Natural killer cell (primary cell): Measurements from ENCODE around the gene LGI1. TPM values are rescaled to one million over a fixed set of nuclear protein-coding genes. Genes with fewer than 3 reads are reported as not detected.

Source experiments
- ATAC-seq, 3 donors: fragments of 150-1000 bp in 2 of 3; fragments of 200-7000 bp in 1 of 3; cut with Tn5 transposase; 1 replicate in 1 of 3; 2 replicates in 2 of 3; pipeline ENCODE4 v1.10.0; 2021; ENCODE audit warnings: mild to moderate bottlenecking in 2 of 3, moderate library complexity in 2 of 3
- DNase-seq, 2 donors: peaks; one replicate each; pipeline versions ENCODE4 v3.0.0 to v3.0.0-alpha.2; 2013 to 2021; ENCODE audit warnings: mixed read lengths in 1 of 2
- H3K27ac ChIP-seq: one replicate; pipeline ENCODE4 v1.5.1; 2013; ENCODE audit warnings: mild to moderate bottlenecking, low read length
- H3K27me3 ChIP-seq: one replicate; pipeline ENCODE4 v1.6.1; 2013; ENCODE audit warnings: low read length; ENCODE audit not compliant: control insufficient read depth, insufficient read depth
- H3K36me3 ChIP-seq: one replicate; pipeline ENCODE4 v1.6.1; 2013; ENCODE audit warnings: low read length; ENCODE audit not compliant: control insufficient read depth, insufficient read depth
- H3K4me1 ChIP-seq: one replicate; pipeline ENCODE4 v1.6.1; 2013; ENCODE audit warnings: low read length; ENCODE audit not compliant: control insufficient read depth, insufficient read depth
- H3K4me3 ChIP-seq: one replicate; pipeline ENCODE4 v1.5.1; 2013; ENCODE audit warnings: low read length
- H3K9me3 ChIP-seq: one replicate; pipeline ENCODE4 v1.6.1; 2013; ENCODE audit warnings: low read length; ENCODE audit not compliant: control insufficient read depth, insufficient read depth
- H3K27ac Mint-ChIP-seq, 2 donors: one replicate each; pipeline ENCODE4 v1.8.0; 2022; ENCODE audit warnings: mild to moderate bottlenecking in 2 of 2, mixed read lengths in 2 of 2, moderate library complexity in 1 of 2
- H3K27me3 Mint-ChIP-seq, 2 donors: one replicate each; pipeline ENCODE4 v1.8.0; 2022; ENCODE audit warnings: low read depth in 2 of 2, mixed read lengths in 2 of 2
- H3K36me3 Mint-ChIP-seq: one replicate; pipeline ENCODE4 v1.8.0; 2022; ENCODE audit warnings: mixed read lengths
- H3K4me1 Mint-ChIP-seq, 2 donors: one replicate each; pipeline ENCODE4 v1.8.0; 2022; ENCODE audit warnings: mixed read lengths in 2 of 2
- H3K4me3 Mint-ChIP-seq: one replicate; pipeline ENCODE4 v1.8.0; 2022; ENCODE audit warnings: mild to moderate bottlenecking, moderate library complexity, mixed read lengths
- H3K9me3 Mint-ChIP-seq, 2 donors: one replicate each; pipeline ENCODE4 v1.8.0; 2022; ENCODE audit warnings: mixed read lengths in 2 of 2
- CTCF ChIP-seq: fragments of 200-600 bp; IDR thresholded peaks from one replicate; pipeline ENCODE4 v1.8.0; 2022; ENCODE audit warnings: antibody characterized with exemption
- WGBS: methylation state at CpG from one replicate; pipeline ENCODE4 v1.1.7; 2013; ENCODE audit warnings: missing lambda C conversion rate; ENCODE audit not compliant: insufficient coverage; 5-methylcytosine and 5-hydroxymethylcytosine counted together
- intact Hi-C: fragments of 100-400 bp; cut with micrococcal nuclease; formaldehyde crosslinking; loops from one replicate; pipeline ENCODE4 v1.14.2; 2022
- total RNA-seq, 4 donors: library from RNA; stranded (reverse); fragments of 120-200 nt in 1 of 4; gene quantifications; one replicate each; pipeline versions ENCODE4 v1.2.3 to v1.2.4, GENCODE V29; 2013 to 2022

Gene LGI1
- total RNA-seq, 3 donors from 2014 or later (not counting 1 experiment from before 2014, with no cell fraction given) = not detected

GRCh38 chr10:93722550-93722949, 35.2 kb upstream of the LGI1 start:
- peaks cover 27 to 52% of the 10 kb centered on the region in 2 donors for H3K27me3 Mint-ChIP-seq

GRCh38 chr10:93723153-93723552, 34.6 kb upstream of the LGI1 start:
- Histone ChIP-seq H3K4me1 (no peaks in the 10 kb centered on the region), H3K4me3 (no peak overlapping the region), H3K27ac (no peak overlapping the region), H3K36me3 (no peaks in the 10 kb centered on the region), H3K27me3 (peaks cover 2% of the 10 kb centered on the region), H3K9me3 (no peaks in the 10 kb centered on the region)
- Mint-ChIP-seq H3K27me3 (peaks cover 30 to 55% of the 10 kb centered on the region in 2 donors), H3K36me3 (no peaks in the 10 kb centered on the region), H3K4me1 (no peaks in the 10 kb centered on the region), H3K4me3 (no peak overlapping the region), H3K27ac (no peak overlapping the region), H3K9me3 (no peaks in the 10 kb centered on the region)
- no peak for ATAC-seq
- no CpG with 5 or more reads among the region's 2 CpGs for WGBS
- no peak for DNase-seq
- TF ChIP-seq CTCF = no peak
- intact Hi-C loops = no loop called here

More at GRCh38 chr10:93722550-93722949, 35.2 kb upstream of the LGI1 start:
- Histone ChIP-seq H3K9me3 (no peaks in the 10 kb centered on the region), H3K4me3 (no peak overlapping the region), H3K36me3 (no peaks in the 10 kb centered on the region), H3K27me3 (peaks cover 2% of the 10 kb centered on the region), H3K27ac (no peak overlapping the region), H3K4me1 (no peaks in the 10 kb centered on the region)
- ATAC-seq (no peak), DNase-seq (no peak)
- no peak for TF ChIP-seq CTCF
- Mint-ChIP-seq H3K36me3 (no peaks in the 10 kb centered on the region), H3K4me3 (no peak overlapping the region), H3K4me1 (no peaks in the 10 kb centered on the region), H3K9me3 (no peaks in the 10 kb centered on the region), H3K27ac (no peak overlapping the region)
- intact Hi-C loops = no loop called here

GRCh38 chr10:93726024-93726423, 31.7 kb upstream of the LGI1 start:
- Histone ChIP-seq H3K27ac (no peak overlapping the region), H3K4me1 (no peaks in the 10 kb centered on the region), H3K9me3 (no peaks in the 10 kb centered on the region), H3K27me3 (peaks cover 5% of the 10 kb centered on the region), H3K36me3 (no peaks in the 10 kb centered on the region), H3K4me3 (no peak overlapping the region)
- WGBS = 80% methylated on average over 1 of the region's 1 CpG
- no peaks in the 10 kb centered on the region for H3K4me1 Mint-ChIP-seq
- no peak for TF ChIP-seq CTCF
- DNase-seq (no peak), ATAC-seq (no peak)
- H3K27me3 Mint-ChIP-seq = peaks cover 22 to 56% of the 10 kb centered on the region in 2 donors
- H3K9me3 Mint-ChIP-seq = no peaks in the 10 kb centered on the region
- no peak overlapping the region for H3K4me3 Mint-ChIP-seq
- H3K27ac Mint-ChIP-seq = no peak overlapping the region
- no peaks in the 10 kb centered on the region for H3K36me3 Mint-ChIP-seq
- intact Hi-C loops = no loop called here

GRCh38 chr10:93741367-93741766, 16.4 kb upstream of the LGI1 start:
- no peaks in the 10 kb centered on the region for H3K27me3 ChIP-seq
- WGBS = 90% methylated on average over 3 of the region's 3 CpGs
- Mint-ChIP-seq H3K4me1 (no peaks in the 10 kb centered on the region), H3K4me3 (no peak overlapping the region), H3K9me3 (peaks cover 0 to 2% of the 10 kb centered on the region in 2 donors), H3K36me3 (no peaks in the 10 kb centered on the region), H3K27ac (no peak overlapping the region), H3K27me3 (peaks cover 6 to 28% of the 10 kb centered on the region in 2 donors)
- no peaks in the 10 kb centered on the region for H3K36me3 ChIP-seq
- intact Hi-C loops = no loop called here
- no peak overlapping the region for H3K27ac ChIP-seq
- TF ChIP-seq CTCF = no peak
- no peaks in the 10 kb centered on the region for H3K9me3 ChIP-seq
- DNase-seq (no peak), ATAC-seq (no peak)
- no peaks in the 10 kb centered on the region for H3K4me1 ChIP-seq
- no peak overlapping the region for H3K4me3 ChIP-seq
